Activated CD8-positive, alpha-beta memory T cell treated with anti-CD3 and anti-CD28 coated beads, Interleukin-2, amount 50 U/mL, for 48 hours (primary cell): ENCODE data around the gene MGRN1.
A peak's percentile ranks its signal among the peaks of the same experiment; 100 is the strongest.

ENCODE experiments used
- DNase-seq: peaks from one replicate; pipeline ENCODE4 v3.0.0-alpha.2; 2020

MGRN1 gene

GRCh38 chr16:4624015-4624826, at the start of gene MGRN1:
MGRN1 (plus strand) TSS chr16:4624826; CDS start chr16:4624961, 135 bp downstream.
- peak; percentile 95 for DNase-seq

GRCh38 chr16:4574919-4575705, 49.5 kb upstream of the MGRN1 start:
- DNase-seq: no peak

GRCh38 chr16:4576008-4576407, 48.6 kb upstream of the MGRN1 start:
- DNase-seq: no peak

- DNase-seq: no peak
Measured at GRCh38 chr16:4578961-4579530, 45.6 kb upstream of the MGRN1 start.

GRCh38 chr16:4580250-4580649, 44.4 kb upstream of the MGRN1 start:
- no peak for DNase-seq

- DNase-seq: no peak
Measured at GRCh38 chr16:4583906-4584305, 40.7 kb upstream of the MGRN1 start.

- no peak for DNase-seq
Measured at GRCh38 chr16:4586291-4586690, 38.3 kb upstream of the MGRN1 start.

GRCh38 chr16:4588386-4588785, 36.2 kb upstream of the MGRN1 start:
- DNase-seq: no peak

GRCh38 chr16:4588961-4589360, 35.7 kb upstream of the MGRN1 start:
- no peak for DNase-seq

- no peak for DNase-seq
Measured at GRCh38 chr16:4591191-4591590, 33.4 kb upstream of the MGRN1 start.

- DNase-seq: no peak
Measured at GRCh38 chr16:4591706-4592470, 32.7 kb upstream of the MGRN1 start.

GRCh38 chr16:4593086-4593485, 31.5 kb upstream of the MGRN1 start:
- DNase-seq: no peak

GRCh38 chr16:4594433-4595410, 29.9 kb upstream of the MGRN1 start:
- no peak for DNase-seq

GRCh38 chr16:4597174-4597573, 27.5 kb upstream of the MGRN1 start:
- DNase-seq: no peak

GRCh38 chr16:4599037-4599436, 25.6 kb upstream of the MGRN1 start:
- DNase-seq: no peak

GRCh38 chr16:4599545-4599944, 25.1 kb upstream of the MGRN1 start:
- DNase-seq: no peak

GRCh38 chr16:4601036-4601863, 23.4 kb upstream of the MGRN1 start:
- no peak for DNase-seq

GRCh38 chr16:4601864-4602186, 22.8 kb upstream of the MGRN1 start:
- DNase-seq: no peak

- no peak for DNase-seq
Measured at GRCh38 chr16:4602331-4602730, 22.3 kb upstream of the MGRN1 start.

GRCh38 chr16:4603624-4604170, 20.9 kb upstream of the MGRN1 start:
- DNase-seq: no peak

- no peak for DNase-seq
Measured at GRCh38 chr16:4604401-4604800, 20.2 kb upstream of the MGRN1 start.
